HG02981 (cell line): ENCODE measurements around the gene CD8A.

Experiments
- ATAC-seq: cut with Tn5 transposase; IDR thresholded peaks from one replicate; pipeline ENCODE4 v1.9.1; 2021; ENCODE audit warnings: mild to moderate bottlenecking, moderate library complexity; ENCODE audit not compliant: unreplicated experiment

The CD8A gene

GRCh38 chr2:86809481-86810121, 18.9 kb upstream of the CD8A start:
- no peak for ATAC-seq

- ATAC-seq, result peak; percentile 93
These were observed 17.8 kb upstream of the CD8A start for GRCh38 chr2:86808315-86809161.

- ATAC-seq, result no peak
These were observed 17.0 kb upstream of the CD8A start for GRCh38 chr2:86807468-86808275.

- no peak for ATAC-seq
These were observed 16.4 kb upstream of the CD8A start for GRCh38 chr2:86807133-86807467.

GRCh38 chr2:86806059-86806857, 15.5 kb upstream of the CD8A start:
- ATAC-seq, result no peak

GRCh38 chr2:86800856-86801567, 10.3 kb upstream of the CD8A start:
- ATAC-seq, result no peak

- ATAC-seq, result no peak
These were observed 4.1 kb upstream of the CD8A start for GRCh38 chr2:86794861-86795260.

- no peak for ATAC-seq
These were observed 3.0 kb upstream of the CD8A start for GRCh38 chr2:86793752-86794151.

GRCh38 chr2:86791573-86791972, 860 bp upstream of the CD8A start:
- no peak for ATAC-seq

- no peak for ATAC-seq
These were observed 508 bp downstream of the CD8A start for GRCh38 chr2:86790134-86790675.

GRCh38 chr2:86789687-86790133, 1.0 kb downstream of the CD8A start:
- no peak for ATAC-seq

- ATAC-seq, result no peak
These were observed 1.6 kb downstream of the CD8A start for GRCh38 chr2:86788881-86789686.

- ATAC-seq, result no peak
These were observed 2.5 kb downstream of the CD8A start for GRCh38 chr2:86788165-86788564.

GRCh38 chr2:86787736-86788135, 3.0 kb downstream of the CD8A start:
- no peak for ATAC-seq

- no peak for ATAC-seq
These were observed 4.6 kb downstream of the CD8A start for GRCh38 chr2:86786001-86786536.

- ATAC-seq, result no peak
These were observed 5.3 kb downstream of the CD8A start for GRCh38 chr2:86785456-86785855.

- ATAC-seq, result peak; percentile 94
These were observed 6.9 kb downstream of the CD8A start for GRCh38 chr2:86783615-86784339.

- ATAC-seq, result no peak
These were observed 8.0 kb downstream of the CD8A start for GRCh38 chr2:86782748-86783147.
